ENCODE results near the gene ALKBH4.

GRCh38 chr7:102471791-102472125, 7.1 kb upstream of the ALKBH4 start:
- TF ChIP-seq POLR2AphosphoS5 (IDR thresholded peaks at IDR 0.05; ENCODE audit: insufficient read depth in 1 of 2, low read depth in 1 of 2) (no peak), CTCF (IDR thresholded peaks at IDR 0.05) (no peak)
